ENCODE results near the gene GPHN.
"Not testable (repeated sequence)": the region's sequence is repeated elsewhere in the genome, so short reads cannot be mapped to it uniquely, and the experiment has no call there.

Gene GPHN

DNA sequence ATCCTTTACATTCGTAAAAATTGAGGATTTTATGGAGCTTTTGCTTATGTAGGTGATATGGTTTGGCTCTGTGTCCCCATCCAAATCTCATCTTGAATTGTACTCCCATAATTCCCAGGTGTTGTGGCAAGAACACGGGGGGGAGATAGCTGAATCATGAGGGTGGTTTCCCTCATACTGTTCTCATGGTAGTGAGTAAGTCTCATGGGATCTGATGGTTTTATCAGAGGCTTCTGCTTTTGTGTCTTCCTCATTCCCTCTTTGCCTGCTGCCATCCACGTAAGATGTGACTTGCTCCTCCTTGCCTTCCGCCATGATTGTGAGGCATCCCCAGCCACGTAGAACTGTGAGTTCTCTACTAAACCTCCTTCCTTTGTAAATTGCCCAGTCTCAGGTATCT is 5.1 kb upstream of the GPHN start:
- not testable (repeated sequence) for DNase-seq

DNA sequence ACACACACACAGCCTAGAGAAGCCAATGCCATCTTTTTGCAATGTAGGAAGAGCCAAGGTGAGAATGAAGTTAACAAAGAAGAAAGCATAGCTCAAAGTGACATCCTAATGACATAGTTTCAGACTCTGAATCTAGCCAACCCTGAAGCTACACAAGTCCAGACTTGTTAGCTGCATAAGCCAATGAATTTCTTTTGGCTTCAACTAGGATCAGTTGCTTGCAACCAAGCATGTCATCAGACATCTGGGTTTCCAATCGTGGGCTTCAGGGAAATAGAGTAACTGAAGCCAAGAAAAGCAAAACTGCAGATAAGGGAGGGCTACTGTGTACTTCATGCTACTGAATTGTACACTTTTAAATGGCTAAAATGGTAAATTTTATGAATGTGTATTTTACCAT is 4.4 kb upstream of the GPHN start:
- no peak for DNase-seq

DNA sequence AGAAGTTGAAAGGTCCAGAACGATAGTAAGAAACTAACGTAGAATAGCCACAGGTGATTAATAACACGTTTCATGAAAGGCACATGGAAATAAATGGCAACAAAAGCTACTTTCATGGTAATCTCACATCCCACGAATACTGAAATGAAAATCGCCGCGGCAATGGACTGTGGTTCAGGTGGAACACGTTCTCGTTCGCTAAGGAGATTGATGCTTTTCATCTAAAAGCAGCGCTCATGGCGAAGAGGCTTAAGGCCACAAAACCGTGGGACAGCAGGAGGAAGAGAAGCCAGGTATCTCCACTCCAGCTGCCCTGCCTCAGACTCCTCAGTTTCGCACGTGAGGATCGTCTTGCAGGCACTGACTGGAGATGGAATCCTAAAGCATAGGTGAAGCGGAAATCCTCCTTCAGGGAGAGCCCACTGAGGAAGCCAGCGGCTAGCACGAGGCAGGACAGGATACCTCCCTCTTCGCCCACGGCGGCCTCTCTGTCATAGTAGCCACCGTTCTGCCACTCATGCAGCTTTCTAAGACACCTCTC is 696 bp upstream of the GPHN start:
- no peak for DNase-seq

DNA sequence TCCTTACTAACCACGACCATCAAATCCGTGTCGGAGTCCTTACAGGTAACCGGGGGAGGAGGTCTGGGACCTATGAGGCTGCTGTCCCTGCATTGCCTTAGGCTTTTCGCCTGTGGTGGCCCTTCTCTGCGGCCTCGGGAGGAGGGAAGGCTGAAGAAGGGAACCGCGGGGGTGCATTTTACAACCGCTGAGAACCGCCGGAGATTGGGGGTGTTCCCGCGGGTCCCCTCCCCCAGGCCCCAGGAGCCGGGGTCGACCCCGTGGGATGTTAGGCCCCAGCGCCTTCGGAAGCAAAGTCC is 549 bp downstream of the GPHN start:
- DNase-seq = no peak

DNA sequence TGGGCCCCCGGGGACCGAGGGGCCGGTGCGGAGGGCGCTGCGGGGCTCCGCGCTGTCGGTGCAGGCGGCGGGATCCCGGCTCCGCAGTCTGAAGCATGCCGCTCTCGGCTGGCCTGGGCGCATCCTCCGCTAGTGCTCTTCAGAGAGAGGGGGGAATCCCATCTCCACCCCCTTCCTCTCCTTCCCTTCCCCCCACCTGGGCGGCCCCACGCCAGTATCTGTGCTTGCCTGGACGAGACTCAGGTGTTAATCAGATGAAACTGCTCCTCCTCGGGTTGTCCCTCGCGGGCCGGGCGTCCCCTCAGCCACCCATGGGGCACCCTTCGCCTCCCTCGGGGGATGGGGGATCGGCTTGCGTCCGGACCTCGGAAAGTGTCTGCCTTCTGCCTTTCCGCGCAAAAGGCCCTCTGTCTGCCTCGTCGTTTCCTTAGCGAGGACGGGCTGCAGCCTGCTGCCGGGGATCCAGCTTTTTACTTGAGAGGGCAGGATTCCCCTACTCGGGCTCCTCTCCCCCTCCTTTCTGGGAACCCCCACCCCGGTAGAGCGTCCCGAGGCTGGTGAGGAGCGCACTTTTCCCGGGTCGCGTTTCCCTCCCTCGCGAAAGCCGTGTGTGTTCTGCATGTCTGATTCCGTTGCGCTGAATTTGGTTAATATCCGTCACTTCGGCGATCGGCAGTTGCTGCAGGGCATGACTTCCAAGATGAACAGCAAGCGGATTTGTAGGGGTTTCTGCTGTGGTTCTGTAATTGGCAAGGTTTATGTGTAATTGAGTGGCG is 1.1 kb downstream of the GPHN start:
- DNase-seq = no peak

DNA sequence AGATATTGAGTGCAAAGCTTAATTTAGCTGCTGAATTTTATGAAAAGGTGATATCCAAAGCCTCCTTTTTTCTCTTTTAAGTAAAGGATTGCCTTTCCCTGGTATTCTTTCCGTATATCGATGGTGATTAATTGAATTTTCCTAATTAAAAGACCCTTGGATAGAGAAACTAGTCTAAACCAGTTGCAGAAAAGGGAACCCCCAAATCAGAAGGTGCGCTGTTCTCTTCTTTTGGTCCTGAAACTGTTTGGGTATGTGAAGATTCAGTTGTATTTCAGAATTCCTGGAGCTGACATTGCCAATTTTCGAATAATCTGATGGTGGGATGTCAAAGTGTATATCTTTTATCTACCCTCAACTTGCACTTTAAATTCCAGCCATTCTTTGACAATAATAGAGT is 1.9 kb downstream of the GPHN start:
- no peak for DNase-seq

DNA sequence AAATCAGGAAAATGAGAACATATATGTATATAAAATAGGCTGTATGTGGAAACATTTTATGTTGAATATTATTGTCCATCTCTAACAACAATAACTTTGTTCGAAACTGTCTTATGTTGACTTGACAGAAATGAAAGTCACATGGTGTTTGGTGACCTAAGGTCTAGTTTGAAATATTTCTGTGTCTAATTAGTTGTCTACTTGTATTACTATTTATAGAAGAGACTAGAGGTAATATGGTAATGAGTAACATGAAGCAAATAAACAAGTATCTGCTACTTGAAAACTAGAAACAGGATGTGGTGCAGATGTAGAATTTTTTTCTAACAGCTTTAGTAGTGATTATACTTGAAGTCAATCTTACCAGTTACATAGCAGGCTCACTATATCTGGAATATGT is 3.9 kb downstream of the GPHN start:
- no peak for DNase-seq

DNA sequence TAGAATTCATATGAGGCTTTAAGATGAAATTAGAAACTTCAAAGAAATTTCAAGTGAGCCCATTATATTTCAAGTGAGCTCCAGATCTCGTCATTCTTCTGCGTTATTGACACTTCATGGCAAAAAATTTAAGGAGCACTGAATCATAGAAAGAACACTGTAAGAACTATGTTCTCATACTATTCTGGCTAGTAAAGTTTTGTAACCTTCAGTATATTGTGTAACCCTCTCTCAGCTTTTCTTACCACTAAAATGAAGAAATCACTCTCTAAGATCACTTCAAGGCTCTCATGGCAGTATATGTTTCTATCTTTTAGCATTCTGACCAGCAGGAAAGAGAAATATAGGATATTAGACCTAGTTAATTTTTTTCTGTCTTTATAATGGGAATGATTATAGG is 6.3 kb downstream of the GPHN start:
- DNase-seq = no peak

DNA sequence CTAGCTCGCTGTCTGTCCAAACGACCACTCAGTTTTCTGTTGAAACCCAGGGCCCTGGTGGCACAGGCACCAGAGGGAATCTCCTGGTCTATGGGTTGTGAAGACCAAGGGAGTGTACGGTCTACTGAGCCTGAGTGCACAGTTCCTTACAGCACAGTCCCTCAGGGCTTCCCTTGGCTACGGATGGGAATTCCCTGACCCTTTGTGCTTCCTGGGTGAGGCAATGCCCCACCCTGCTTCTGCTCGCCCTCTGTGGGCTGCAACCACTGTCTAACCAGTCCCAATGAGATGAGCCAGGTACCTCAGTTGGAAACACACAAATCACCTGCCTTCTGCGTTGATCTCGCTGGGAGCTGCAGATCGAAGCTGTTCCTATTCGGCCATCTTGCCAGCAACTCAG is 22.6 kb downstream of the GPHN start:
- DNase-seq = no peak

DNA sequence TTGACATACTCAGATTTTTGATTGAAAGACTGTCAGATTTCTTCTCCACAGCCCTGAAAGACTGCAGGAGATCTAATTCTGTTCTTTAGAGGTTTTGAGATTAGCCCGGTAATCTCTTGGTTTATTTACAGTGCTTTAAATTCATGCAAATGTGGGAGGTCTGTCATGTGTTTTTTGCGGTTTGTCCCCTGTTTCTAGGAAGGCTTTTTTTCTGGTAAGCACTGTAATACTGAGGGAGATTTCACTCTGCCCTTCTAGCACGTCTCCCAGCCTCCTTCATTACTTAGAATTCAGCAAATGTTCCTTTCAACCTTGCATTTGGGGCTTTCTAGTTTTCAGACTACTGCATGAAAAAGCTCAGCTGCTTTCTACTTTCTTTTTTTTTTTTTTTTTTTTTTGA is 31.1 kb downstream of the GPHN start:
- DNase-seq = no peak

DNA sequence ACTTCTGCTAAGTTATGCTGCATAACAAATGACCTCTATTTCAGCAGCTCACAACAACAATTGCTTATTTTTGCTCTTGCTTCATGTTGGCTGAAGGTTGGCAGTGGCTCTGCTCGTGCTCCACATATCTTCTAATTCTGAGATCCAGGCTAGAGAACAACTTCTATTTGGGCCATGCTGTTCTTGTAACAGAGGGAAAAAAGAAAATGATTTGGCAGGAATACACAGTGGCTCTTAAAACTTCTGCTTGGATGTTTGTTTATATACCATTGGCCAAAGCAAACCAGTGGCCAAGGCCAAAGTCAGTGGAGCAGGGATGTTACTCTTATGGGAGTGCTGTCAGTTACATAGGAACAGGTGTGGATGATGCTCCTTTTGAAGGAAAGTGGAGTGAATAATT is 32.1 kb downstream of the GPHN start:
- no peak for DNase-seq

DNA sequence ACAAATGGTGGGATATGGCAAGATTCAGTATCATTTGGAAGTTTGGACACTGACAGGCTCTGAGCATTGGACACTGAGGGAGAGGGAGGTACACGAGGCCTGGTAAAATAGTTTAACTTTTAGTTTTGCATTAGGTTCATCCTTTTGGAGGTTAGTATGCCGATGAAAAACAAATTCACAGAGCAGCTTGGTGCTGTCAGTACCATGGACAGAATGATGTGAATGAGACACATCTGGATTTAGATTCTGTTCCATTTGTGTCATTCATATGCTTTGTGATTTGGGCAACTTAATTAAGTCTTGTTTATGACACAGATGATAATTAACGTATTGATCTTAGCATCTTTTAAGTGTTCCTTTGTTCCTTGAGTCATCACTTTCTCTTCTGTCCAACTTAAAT is 33.7 kb downstream of the GPHN start:
- DNase-seq = no peak

DNA sequence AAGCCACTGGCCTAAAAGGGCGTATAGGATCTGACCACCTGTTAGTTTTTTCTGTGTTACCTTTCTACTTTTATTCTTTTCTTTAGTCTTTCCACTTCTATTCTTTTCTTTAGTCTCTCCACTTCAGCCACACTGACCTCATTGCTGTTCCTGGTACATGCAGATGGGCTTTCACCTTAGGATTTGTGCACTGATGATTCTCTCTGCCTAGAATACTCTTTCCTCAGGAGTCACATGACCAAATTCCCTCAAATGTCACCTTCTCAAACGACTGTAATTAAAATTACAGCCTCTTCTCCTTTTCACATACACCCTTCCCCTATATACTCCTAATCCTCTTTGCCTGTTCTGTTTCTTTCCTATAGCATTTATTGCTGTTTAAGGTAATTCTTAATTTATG is 36.0 kb downstream of the GPHN start:
- no peak for DNase-seq

DNA sequence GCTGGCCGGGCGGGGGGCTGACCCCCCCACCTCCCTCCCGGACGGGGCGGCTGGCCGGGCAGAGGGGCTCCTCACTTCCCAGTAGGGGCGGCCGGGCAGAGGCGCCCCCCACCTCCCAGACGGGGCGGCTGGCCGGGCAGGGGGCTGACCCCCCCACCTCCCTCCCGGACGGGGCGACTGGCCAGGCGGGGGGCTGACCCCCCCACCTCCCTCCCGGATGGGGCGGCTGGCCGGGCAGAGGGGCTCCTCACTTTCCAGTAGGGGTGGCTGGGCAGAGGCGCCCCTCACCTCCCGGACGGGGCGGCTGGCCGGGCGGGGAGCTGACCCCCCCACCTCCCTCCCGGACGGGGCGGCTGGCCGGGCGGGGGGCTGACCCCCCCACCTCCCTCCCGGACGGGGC is 37.2 kb downstream of the GPHN start:
- DNase-seq = not testable (repeated sequence)

DNA sequence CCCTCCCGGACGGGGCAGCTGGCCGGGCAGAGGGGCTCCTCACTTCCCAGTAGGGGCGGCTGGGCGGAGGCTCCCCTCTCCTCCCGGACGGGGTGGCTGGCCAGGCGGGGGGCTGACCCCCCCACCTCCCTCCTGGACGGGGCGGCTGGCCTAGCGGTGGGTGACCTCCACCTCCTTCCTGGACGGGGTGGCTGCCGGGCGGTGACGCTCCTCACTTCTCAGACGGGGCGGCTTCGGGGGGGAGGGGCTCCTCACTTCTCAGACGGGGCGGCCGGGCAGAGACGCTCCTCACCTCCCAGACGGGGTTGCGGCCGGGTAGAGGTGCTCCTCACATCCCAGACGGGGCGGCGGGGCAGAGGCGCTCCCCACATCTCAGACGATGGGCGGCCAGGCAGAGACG is 37.8 kb downstream of the GPHN start:
- not testable (repeated sequence) for DNase-seq

DNA sequence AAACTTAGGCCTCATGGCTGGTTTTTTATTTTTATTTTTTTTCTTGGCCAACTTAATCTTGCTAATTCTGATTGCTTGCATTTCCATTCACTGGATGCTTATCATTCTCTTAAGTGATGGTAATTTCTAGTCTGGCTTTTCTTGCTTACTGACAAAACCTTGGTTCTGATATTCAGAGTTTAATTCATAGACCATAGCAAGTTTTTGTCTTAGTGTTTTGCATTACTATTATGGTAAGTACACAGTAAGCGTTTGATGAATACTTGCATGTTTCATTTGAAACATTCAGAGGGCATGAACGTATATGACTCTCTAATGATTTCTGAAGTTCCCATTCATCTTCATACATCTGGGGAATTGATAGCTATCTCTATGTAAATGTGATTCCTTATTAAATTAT is 55.8 kb downstream of the GPHN start:
- no peak for DNase-seq

DNA sequence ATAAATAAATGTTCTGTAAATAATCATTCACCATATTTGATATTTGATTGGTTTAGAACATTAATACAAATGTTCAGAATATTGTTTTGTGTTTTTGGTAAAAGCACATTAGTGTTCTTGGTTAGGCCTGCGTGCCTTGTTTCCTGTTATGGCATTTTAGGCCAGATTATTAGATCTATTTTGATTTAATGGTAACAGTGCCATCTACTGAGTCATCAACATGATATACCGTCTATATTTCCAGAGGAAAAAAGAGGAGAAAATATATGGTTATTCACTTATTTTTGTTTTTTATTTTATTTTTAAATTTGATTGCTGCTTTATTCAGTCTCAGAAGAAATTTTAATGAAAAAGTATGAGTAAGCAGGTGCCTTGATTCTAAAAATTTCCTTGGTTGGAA is 60.3 kb downstream of the GPHN start:
- no peak for DNase-seq

DNA sequence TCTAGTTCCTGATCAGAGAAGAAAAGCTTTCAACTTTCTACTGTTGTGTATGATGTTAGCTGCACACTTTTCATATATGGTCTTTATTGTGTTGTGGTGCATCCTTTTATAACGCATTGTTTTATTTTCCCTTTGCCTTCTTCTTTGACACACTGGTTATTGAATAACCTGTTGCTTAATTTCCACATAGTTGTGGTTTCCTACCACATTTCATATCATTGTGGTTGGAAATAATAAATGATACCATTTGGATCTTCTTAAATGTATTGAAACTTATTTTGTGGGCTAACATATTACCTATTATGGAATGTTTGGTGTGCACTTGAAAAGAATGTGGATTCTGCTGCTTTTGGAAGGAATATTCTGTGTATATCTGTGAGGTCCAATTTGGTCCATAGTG is 64.9 kb downstream of the GPHN start:
- DNase-seq = no peak

DNA sequence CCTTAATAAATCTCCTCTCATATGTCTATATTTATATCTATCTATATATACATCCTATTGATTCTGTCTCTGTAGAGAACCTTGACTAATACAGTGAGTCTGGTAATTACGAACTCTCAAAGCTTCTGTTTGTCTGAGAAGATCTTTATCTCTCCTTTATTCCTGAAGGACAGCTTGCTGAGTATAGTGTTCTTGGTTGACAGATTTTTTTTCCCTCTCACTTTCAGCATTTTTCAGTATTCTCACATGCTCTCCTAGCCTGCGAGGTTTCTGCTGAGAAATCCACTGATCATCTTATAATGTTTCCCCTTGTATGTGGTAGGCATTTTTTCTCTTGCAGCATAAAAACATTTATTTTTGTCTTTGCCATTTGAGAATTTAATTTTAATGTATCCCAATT is 67.1 kb downstream of the GPHN start:
- DNase-seq = no peak

DNA sequence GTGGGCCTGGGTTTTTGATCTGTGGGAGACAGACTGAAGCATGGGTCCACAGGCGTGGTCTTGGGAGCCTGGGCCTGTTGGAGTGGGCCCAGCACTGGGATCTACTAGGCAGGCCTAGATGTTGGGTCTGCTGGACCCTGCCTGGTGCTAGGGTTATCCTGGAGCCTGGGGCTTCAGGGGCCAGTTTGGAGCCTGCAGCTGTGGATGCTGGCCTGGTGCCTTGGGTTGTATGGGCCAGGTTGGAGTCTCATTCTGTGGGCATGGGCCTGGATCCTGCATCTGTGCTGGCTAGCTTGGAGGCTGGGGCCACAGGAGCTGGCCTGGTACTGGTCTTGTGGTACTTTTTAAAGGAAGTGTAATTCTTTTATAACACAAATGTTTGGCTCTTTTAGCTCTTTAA is 68.0 kb downstream of the GPHN start:
- DNase-seq = no peak

DNA sequence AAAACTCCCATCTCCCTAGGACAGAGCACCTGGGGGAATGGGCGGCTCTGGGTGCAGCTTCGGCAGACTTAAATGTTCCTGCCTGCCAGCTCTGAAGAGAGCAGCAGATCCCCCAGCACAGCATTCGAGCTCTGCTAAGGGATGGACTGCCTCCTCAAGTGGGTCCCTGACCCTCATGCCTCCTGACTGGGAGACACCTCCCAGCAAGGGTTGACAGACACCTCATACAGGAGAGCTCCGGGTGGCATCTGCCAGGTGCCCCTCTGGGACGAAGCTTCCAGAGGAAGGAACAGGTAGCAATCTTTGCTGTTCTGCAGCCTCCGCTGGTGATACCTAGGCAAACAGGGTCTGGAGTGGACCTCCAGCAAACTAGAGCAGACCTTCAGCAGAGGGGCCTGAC is 79.8 kb downstream of the GPHN start:
- not testable (repeated sequence) for DNase-seq

DNA sequence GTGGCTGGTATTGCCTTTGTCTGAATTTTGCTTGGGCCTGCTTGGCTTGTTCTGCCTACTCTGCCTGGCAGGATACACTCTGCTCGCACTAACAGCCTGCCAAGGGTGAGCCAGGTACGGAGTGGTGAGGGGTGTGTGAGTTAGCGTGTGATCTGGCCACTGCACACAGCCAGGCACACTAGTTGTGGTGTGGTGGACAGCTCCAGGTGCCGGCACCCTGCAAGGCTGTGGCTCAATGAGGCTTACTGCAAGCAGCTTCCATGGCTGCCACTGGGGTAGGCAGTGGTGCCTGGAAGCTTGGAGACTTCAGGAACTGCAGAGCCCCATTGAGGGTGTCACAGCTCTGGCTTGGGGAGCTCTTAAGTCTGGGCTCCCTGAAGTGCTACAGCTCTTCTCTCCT is 87.4 kb downstream of the GPHN start:
- DNase-seq = no peak

DNA sequence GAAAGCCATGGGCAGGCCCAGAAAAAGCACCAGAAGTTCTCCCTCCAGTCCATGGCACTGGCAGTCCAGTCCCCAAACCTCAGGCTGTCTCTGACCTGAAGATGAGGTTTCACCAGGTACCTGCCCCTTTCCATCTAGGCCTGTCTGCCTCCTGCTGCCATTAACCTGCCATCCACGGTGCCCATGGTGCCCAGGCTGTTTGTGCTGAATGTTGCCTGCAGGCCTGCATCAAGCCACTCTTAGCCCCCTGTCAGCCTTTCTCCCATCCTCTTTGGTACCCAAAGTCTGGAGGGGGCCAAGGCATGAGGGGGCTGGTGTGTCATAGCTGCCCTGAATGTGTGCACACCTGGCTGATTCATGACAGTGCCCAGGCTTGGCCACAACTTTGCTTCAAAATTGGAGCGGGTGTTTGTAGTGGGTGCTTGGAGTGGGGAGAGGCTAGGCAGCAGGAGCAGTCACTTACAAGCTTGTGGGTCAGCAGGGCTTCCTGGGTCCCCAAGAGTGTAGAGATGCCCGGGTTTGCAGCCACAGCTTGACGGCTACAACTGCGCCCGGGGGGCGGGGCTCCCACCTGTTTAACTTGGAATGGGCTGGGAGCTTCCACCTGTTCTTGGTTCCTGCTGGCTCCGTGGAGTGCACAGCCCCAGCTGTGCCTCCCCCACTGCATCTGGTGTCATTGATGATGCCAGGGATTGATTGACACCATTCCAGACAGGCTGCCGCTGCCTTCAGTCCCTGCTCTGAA is 88.5 kb downstream of the GPHN start:
- DNase-seq = no peak

DNA sequence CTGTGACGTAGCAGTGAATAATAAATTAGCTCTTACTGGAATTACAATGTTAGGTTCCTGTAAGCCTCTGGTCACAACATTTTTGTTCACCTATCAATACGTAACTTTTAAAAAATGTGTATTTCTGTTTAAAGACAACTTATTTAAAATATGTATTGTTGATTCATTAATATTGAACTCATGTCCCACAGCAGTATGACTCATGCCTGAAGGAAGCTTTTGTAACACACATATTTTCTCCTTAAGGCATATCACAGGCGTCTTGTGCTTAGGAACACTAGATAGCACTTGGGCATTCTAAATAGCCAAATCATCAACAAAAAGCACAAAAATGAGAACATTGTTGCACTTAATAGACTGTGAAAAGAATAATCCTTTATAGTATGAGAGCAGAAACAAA is 92.5 kb downstream of the GPHN start:
- no peak for DNase-seq

Measured in NCI-H510A (cell line).